ENCODE results near the gene LRRN4CL. TPM values are rescaled to one million over a fixed set of nuclear protein-coding genes. Genes with fewer than 3 reads are reported as not detected.

Gene LRRN4CL
- total RNA-seq, 1 donor: 13.8 TPM

GRCh38 chr11:62646825-62647608 lies 42.3 kb downstream of the LRRN4CL start:
- no peak for TF ChIP-seq CTCF (IDR thresholded peaks at IDR 0.05; ENCODE audit: extremely low read depth, low read depth, low read length)

GRCh38 chr11:62645946-62646824 lies 43.1 kb downstream of the LRRN4CL start, which contains the start of gene GANAB:
TSS of gene GANAB (minus strand) at chr11:62646613. CDS start at chr11:62646599, 14 bp downstream.
- H3K4me1 ChIP-seq (ENCODE audit: insufficient read depth, low read length): peaks cover 10% of the 10 kb centered on the region
- peaks cover 66% of the 10 kb centered on the region for H3K79me2 ChIP-seq (ENCODE audit: insufficient read depth, low read length)
- no peak for TF ChIP-seq CTCF (IDR thresholded peaks at IDR 0.05; ENCODE audit: extremely low read depth, low read depth, low read length)
- DNase-seq (ENCODE audit: insufficient read length, low spot score, missing footprints): peak; percentile 100
- H3K27ac ChIP-seq (ENCODE audit: low read depth, low read length): peak within 1 kb of the TSS; percentile 90
- peak within 1 kb of the TSS; percentile 90 for H2AFZ ChIP-seq (ENCODE audit: low read length)
- peak within 1 kb of the TSS; percentile 99 for H3K4me3 ChIP-seq (ENCODE audit: insufficient read depth, low read length)
- H3K27me3 ChIP-seq (ENCODE audit: insufficient read depth, low read length): no peaks in the 10 kb centered on the region
- H3K4me2 ChIP-seq (ENCODE audit: insufficient read depth, low read length): peak within 1 kb of the TSS; percentile 98
- H4K20me1 ChIP-seq (ENCODE audit: insufficient read depth, low read length): peaks cover 21% of the 10 kb centered on the region
- H3K36me3 ChIP-seq (ENCODE audit: insufficient read depth, low read length): peaks cover 37% of the 10 kb centered on the region
- H3K9me3 ChIP-seq (ENCODE audit: low read depth, low read length): no peaks in the 10 kb centered on the region

More at GRCh38 chr11:62646825-62647608, 42.3 kb downstream of the LRRN4CL start:
- H3K36me3 ChIP-seq (ENCODE audit: insufficient read depth, low read length): peaks cover 37% of the 10 kb centered on the region
- DNase-seq (ENCODE audit: insufficient read length, low spot score, missing footprints): peak; percentile 65
- H3K4me2 ChIP-seq (ENCODE audit: insufficient read depth, low read length): peak overlapping the region; percentile 81
- H3K79me2 ChIP-seq (ENCODE audit: insufficient read depth, low read length): peaks cover 66% of the 10 kb centered on the region
- no peaks in the 10 kb centered on the region for H3K27me3 ChIP-seq (ENCODE audit: insufficient read depth, low read length)
- H2AFZ ChIP-seq (ENCODE audit: low read length): peak overlapping the region; percentile 62
- H4K20me1 ChIP-seq (ENCODE audit: insufficient read depth, low read length): peaks cover 21% of the 10 kb centered on the region
- peak overlapping the region; percentile 46 for H3K4me3 ChIP-seq (ENCODE audit: insufficient read depth, low read length)
- H3K27ac ChIP-seq (ENCODE audit: low read depth, low read length): peak overlapping the region; percentile 65
- peaks cover 16% of the 10 kb centered on the region for H3K4me1 ChIP-seq (ENCODE audit: insufficient read depth, low read length)
- H3K9me3 ChIP-seq (ENCODE audit: low read depth, low read length): no peaks in the 10 kb centered on the region

GRCh38 chr11:62645671-62645945 lies 43.7 kb downstream of the LRRN4CL start:
- Histone ChIP-seq H3K36me3 (ENCODE audit: insufficient read depth, low read length) (peaks cover 37% of the 10 kb centered on the region), H3K4me2 (ENCODE audit: insufficient read depth, low read length) (peak overlapping the region; percentile 98), H4K20me1 (ENCODE audit: insufficient read depth, low read length) (peaks cover 21% of the 10 kb centered on the region), H3K4me1 (ENCODE audit: insufficient read depth, low read length) (peaks cover 10% of the 10 kb centered on the region), H3K9me3 (ENCODE audit: low read depth, low read length) (no peaks in the 10 kb centered on the region), H3K4me3 (ENCODE audit: insufficient read depth, low read length) (peak overlapping the region; percentile 99), H2AFZ (ENCODE audit: low read length) (peak overlapping the region; percentile 90), H3K27me3 (ENCODE audit: insufficient read depth, low read length) (no peaks in the 10 kb centered on the region), H3K27ac (ENCODE audit: low read depth, low read length) (peak overlapping the region; percentile 90), H3K79me2 (ENCODE audit: insufficient read depth, low read length) (peaks cover 66% of the 10 kb centered on the region)
- peak; percentile 31 for DNase-seq (ENCODE audit: insufficient read length, low spot score, missing footprints)
- TF ChIP-seq CTCF (IDR thresholded peaks at IDR 0.05; ENCODE audit: extremely low read depth, low read depth, low read length): no peak

GRCh38 chr11:62644220-62644619 lies 45.1 kb downstream of the LRRN4CL start:
- peaks cover 35% of the 10 kb centered on the region for H3K36me3 ChIP-seq (ENCODE audit: insufficient read depth, low read length)

More at GRCh38 chr11:62644220-62644619, 45.1 kb downstream of the LRRN4CL start:
- no peak for TF ChIP-seq CTCF (IDR thresholded peaks at IDR 0.05; ENCODE audit: extremely low read depth, low read depth, low read length)
- H3K4me3 ChIP-seq (ENCODE audit: insufficient read depth, low read length): no peak overlapping the region
- H3K79me2 ChIP-seq (ENCODE audit: insufficient read depth, low read length): peaks cover 65% of the 10 kb centered on the region
- H3K9me3 ChIP-seq (ENCODE audit: low read depth, low read length): no peaks in the 10 kb centered on the region
- H2AFZ ChIP-seq (ENCODE audit: low read length): no peak overlapping the region
- H3K4me2 ChIP-seq (ENCODE audit: insufficient read depth, low read length): no peak overlapping the region
- H3K27me3 ChIP-seq (ENCODE audit: insufficient read depth, low read length): no peaks in the 10 kb centered on the region
- no peak for DNase-seq (ENCODE audit: insufficient read length, low spot score, missing footprints)
- no peak overlapping the region for H3K27ac ChIP-seq (ENCODE audit: low read depth, low read length)
- H4K20me1 ChIP-seq (ENCODE audit: insufficient read depth, low read length): peaks cover 24% of the 10 kb centered on the region
- H3K4me1 ChIP-seq (ENCODE audit: insufficient read depth, low read length): peaks cover 10% of the 10 kb centered on the region

Measured in osteoblast (primary cell).